HuH-7 (cell line): ENCODE results near the gene EXOC3.
"Not testable (repeated sequence)": the region's sequence is repeated elsewhere in the genome, so short reads cannot be mapped to it uniquely, and the experiment has no call there.

Source experiments
- DNase-seq: peaks from one replicate; pipeline ENCODE4 v3.0.0; 2011; ENCODE audit warnings: low spot score

The EXOC3 gene

GRCh38 chr5:474232-474839 lies 31.4 kb downstream of the EXOC3 start:
- not testable (repeated sequence) for DNase-seq

DNA sequence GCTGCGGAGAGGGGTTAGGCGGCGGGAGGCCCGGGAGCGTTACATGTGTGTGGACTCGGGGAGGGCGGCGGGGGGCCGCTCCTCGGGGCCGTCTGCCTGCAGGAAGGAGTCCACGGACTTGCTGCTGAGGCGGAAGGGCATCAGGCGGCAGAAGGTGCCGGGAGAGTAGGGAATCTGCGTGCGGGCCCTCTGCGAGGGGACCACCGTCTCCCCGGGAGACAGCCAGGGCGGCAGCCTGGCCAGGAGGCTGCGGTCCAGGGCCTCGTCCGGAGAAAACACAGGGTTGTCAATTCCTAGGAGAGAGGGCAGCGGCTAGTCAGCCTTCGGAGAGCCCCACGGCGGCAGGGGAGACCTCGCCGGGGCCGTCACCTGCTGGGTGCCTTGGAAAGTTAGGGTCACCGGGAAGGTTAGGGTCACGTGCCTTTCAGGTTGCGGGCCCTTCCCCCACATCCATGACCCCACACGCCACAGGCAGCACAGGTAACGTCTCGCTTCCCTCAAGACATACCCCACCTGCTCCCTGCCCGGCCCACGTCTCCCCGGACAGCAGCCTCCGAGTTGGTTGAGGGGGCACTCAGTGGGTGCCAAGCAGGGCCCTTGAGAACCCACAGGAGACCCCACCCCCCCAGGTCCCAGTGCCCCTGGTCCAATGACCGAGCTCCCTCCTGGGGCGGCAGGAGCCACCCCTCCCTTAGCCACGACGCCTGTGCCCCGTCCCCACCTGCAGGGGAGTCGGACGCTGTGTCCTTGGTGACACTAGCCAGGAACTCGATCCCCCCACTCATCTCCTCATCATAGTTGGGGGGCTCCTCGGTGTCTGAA lies 32.1 kb downstream of the EXOC3 start:
- no peak for DNase-seq

GRCh38 chr5:475704-476101 lies 32.7 kb downstream of the EXOC3 start:
- no peak for DNase-seq

GRCh38 chr5:476102-476813 lies 33.3 kb downstream of the EXOC3 start:
- DNase-seq = no peak

DNA sequence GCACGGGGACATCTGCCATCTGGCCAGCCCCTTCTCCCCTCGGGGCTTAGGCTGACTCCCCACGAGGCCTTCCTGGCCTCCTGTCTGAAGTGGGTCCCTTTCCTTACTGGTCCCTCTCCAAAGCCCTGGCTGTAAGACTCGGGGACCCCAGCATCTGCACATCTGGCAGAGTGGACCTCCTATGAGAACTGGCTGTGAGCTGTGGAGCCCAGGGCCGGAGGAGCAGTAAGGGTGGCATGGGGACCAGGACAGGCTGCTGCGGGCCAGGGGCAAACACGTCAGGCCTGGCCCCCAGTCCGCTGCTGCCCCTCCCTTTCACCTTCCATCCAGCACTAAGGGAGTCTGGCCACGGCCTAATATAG lies 33.8 kb downstream of the EXOC3 start:
- no peak for DNase-seq

DNA sequence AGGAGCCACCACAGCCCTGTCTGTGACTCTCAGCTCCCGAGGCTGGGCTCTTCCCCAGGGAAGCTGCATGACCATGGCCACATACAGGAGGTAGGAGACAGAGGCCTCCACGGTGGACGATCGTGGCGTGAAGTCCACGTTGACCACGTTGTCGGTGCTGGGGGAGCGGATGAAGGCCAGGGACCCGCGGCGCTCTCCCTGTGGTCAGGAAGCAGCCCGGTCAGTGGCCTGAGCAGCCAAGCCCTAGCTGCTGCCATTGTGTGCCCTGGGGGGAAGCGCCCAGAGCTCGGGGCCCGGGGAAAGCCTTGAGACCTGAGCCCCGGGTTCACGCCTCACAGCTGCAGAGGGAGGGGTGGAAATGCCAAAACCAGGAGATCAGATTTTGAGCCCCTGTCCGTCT lies 34.3 kb downstream of the EXOC3 start:
- DNase-seq = no peak

GRCh38 chr5:477871-478270 lies 34.9 kb downstream of the EXOC3 start:
- DNase-seq = no peak

DNA sequence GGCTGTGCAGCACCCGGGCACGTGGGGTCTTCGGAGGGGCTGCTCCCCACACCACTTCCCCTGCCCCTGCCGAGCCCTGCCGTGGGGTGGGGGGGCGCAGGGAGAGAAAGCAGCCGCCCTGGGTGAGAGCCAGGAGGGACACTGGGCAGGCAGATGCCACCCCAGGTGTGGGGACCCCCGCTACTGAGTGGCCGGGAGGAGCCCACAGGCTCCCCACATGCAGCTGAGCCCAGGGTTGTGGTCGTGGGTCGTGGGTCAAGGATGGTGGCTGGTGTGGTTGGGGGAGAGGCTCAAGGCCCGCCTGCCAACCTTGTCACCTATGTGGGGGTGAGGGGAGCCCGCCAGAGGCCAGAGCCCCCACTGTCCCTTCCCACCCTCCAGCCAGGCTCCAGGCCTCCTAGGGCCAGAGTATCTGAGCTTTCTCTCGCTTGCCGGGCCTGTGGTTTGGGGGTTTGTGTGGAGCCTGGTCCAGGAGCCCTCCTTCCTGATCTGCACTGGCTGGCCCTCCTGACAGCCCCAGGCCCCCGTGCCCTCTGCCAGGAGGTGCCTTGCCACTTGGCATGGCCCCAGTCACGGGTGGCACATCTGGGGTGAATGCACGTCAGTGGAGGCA lies 35.5 kb downstream of the EXOC3 start:
- DNase-seq = no peak

- DNase-seq = no peak
Observed at GRCh38 chr5:478982-479535, 36.1 kb downstream of the EXOC3 start.

GRCh38 chr5:479566-480319 lies 36.8 kb downstream of the EXOC3 start:
- no peak for DNase-seq

- no peak for DNase-seq
Observed at GRCh38 chr5:481347-481746, 38.4 kb downstream of the EXOC3 start.

- no peak for DNase-seq
Observed at GRCh38 chr5:482021-482420, 39.0 kb downstream of the EXOC3 start.

DNA sequence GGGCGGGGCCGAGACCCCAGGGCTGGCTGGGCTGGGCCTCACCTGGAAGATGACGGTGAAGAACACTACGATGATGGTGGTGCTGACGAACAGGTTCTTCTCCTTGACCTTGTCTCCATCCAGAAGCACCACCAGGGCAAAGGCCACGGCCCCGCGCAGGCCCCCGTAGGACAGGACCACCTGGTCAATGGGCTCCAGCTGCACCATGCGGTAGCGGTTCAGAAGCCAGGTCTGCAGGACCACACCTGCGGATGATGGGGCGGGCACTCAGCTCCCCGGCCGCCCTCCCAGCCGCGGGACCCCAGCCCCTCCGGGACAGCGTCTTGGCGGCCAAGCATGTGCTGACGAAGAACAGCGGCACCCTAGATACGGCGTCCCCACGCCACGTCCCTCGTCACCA lies 39.5 kb downstream of the EXOC3 start:
- DNase-seq = no peak

- no peak for DNase-seq
Observed at GRCh38 chr5:483011-483410, 40.0 kb downstream of the EXOC3 start.

- DNase-seq = no peak
Observed at GRCh38 chr5:483434-484140, 40.6 kb downstream of the EXOC3 start.

- DNase-seq = no peak
Observed at GRCh38 chr5:484556-484955, 41.6 kb downstream of the EXOC3 start.

DNA sequence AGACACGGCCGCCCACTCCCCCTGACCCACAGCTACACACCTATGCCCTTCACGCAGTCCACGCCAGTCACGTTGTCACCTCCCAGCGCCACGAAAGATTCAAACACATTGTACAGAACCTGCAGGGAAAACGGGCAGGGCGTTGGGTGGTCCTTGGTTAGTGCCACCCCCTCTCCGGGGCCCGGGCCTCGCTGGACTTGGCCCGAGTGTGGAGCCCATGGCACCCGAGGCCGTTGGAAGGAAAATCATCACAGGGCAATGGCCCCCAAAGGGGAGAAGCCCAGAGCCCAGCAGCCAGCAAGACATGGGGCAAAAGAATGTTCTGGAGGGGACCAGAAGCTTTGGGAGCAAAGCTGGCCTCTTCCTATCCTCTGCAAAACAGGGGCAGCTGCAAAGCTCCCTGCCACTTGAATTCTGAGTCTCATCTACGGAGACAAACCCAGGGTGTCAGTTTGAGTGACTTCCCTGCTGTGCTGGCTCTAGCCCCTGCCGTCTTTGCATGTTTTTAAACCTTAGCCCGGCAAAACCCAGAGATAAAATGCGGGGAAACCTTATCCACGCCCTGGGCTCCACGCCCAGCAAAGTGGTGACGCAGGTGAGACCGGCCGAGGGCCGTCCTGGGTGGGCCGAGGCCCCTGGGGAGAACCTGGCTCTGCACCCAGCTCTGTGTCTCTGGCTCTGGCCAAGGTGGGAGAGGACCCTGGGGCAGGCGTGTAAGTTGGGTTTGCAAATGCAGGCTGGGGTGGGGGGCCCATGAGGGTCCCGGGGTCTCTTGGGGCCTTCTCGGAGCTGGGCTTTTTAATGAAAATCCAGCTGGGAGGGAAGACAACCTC lies 42.4 kb downstream of the EXOC3 start:
- DNase-seq = no peak

- no peak for DNase-seq
Observed at GRCh38 chr5:485946-486491, 43.0 kb downstream of the EXOC3 start.

DNA sequence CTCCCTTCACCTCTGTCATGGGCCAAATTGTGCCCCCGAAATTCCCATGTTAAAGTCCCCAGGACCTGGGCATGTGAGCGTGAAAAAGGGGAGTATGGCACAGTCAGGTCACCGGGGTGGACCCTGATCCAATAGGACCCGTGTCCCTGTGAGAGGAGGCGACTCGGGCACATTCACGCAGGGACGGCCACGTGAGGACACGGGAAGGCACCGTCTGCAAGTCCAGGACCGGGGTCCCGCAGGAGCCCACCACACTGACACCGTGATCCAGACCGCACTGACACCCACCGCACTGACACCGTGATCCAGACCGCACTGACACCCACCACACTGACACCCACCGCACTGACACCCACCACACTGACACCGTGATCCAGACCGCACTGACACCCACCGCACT lies 43.6 kb downstream of the EXOC3 start:
- not testable (repeated sequence) for DNase-seq

GRCh38 chr5:488241-488640 lies 45.3 kb downstream of the EXOC3 start:
- DNase-seq = no peak
